Islet of Langerhans (tissue), 1 donor: ENCODE measurements around the gene KCTD17.
"Not testable (repeated sequence)": the region's sequence is repeated elsewhere in the genome, so short reads cannot be mapped to it uniquely, and the experiment has no call there.

ENCODE experiments used
- FAIRE-seq: peaks from one replicate; lab custom pipeline; 2011; peaks lifted over from hg19 to GRCh38; lab: Jason Lieb, UNC

KCTD17 gene

DNA sequence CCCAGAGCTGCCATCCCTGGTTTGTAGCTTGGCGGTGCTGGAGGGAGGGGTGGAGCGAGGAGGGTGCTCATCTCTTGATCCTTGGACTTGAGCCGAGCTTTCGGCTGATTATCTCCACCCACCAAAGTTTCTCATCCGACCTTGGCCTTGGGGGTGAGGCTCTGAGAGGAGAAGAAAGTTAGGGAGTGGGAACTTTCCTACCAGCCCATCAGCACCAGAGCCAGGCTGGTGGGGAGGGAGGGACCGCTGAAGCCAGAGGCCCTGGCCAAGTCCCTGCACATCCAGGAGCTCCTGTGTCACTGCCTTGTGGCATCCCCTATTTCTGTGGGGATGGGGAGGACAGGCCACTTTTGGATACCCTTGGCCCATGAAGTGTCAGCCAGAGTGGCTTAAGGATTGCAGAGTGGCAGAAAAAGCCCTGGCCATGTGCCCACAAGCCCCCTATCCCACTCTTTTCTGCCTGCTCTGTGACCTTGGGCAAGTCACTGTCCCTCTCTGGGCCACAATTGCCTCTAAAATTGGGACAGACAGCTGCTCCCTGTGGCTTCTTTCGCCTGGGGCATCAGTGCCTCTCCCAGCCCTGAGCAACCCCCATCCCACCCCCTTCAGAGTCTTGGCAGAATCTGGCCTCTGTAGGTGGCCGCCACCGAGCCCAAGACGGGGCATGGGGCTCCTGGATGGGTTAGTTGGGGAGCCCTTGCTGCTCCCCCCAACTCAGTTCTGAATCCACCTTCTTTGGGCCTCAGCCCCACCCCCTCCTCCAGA is 10.3 kb downstream of the KCTD17 start:
- FAIRE-seq: no peak

DNA sequence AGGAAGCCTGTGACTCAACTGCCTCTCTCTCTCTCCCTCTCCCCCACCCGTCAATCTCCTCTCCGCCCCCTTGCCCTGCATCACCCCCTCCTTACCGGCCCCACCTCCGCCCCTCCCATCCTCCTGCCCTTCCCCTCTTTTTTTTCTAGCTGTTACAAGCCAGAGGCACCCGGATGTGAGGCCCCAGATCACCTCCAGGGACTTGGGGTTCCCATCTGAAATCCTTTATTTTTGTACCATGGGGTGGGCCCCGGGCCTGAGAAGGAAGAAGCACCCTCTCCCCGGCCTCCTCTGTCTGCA is 10.8 kb downstream of the KCTD17 start:
- no peak for FAIRE-seq

DNA sequence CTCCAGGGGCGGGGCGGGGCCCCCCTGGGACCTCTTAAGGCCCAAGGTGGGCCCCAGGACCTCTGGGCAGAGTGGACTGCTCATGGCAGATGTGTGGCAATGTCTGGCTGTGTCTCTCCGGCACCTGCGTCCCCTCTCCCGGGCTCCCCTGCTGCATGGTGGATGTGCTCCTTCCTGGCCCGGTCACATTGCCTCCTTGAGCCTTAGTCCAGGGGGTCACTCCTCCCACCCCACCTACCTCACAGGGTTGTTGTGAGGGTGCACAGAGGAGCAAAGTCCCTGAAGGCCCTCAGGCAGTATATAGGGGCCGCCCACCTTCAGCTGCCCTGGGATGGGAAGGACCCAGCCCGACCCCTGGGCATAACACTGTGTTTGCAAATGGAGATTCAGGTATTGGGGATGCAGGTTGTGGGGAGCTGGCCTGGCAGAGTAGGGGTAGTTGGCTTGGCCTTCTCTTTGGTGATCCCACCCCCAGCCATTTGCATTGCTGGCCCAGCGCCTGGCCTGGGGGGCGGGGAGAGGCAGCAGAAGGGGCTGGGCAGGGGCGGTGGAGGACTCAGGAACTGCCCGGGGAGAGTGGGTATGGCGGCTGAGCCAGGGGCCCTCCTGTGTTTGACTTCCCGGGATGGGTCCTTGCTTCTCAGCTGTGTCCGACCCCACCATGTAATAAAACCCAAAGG is 11.3 kb downstream of the KCTD17 start:
- FAIRE-seq: no peak

DNA sequence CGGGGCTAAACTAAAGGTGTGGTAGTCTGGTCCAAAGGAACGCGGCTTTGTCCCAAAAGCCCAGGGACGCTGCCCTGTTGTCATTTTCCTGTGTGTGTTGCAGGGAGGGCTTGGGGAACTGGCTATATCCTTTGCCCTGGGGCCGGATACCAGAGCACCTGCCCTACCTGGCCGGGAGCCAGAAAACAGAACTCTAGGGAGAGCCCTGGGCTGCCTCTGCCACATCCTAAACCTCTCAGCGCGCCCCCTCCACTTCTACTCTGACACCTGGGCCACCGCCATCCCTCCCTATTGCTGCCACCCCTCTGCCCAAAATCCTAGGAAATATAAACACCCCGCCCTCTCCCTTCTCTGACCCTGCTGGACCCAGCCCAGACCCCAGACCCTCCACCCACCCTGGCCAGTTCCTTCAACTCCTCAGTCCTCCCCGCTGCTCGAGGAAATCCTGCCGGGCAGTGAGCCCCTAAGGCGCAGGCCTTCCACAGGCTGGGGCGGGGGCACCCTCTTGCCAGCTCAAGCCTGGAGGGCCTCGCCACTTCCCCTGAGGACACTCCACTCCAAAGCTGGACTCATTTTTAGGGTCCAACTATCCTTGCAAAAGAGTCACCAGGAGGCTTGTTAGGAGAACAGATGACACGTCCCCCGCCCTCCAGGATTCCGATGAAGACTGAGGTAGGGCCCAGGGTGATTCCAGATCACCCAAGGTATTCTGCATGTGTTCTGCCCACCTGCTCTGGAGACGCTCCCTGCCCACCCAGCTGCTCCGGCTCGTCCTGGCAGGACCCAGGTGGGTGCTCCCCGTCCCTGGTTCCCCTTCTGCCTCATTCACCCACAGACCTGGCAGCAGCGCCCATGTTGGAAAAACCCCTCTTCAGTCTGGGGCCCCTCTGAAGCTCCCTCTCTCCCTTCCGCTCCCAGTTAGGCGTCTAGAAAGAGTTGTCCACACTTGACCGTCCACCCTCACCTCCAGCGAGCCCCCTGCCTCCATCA is 12.2 kb downstream of the KCTD17 start:
- FAIRE-seq: no peak

DNA sequence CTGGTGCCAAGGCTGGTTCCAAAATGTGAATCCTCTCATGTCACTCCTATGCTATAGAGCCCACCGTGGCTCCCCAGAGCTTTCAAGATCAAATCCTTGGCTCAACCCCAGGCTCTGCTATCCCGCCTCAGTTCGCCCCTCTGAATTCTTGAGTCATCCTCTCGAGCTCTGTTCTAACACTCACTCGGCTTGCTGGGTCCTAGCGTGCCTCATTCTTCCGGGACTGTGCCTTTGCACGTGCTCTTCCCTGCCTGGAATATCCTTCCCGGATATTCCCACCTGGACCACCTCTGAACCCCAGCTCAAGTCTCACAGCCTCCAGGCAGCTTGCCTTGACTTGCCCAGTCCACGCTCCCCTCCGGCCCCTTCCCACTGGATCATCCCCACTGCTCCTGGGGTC is 13.0 kb downstream of the KCTD17 start:
- no peak for FAIRE-seq

DNA sequence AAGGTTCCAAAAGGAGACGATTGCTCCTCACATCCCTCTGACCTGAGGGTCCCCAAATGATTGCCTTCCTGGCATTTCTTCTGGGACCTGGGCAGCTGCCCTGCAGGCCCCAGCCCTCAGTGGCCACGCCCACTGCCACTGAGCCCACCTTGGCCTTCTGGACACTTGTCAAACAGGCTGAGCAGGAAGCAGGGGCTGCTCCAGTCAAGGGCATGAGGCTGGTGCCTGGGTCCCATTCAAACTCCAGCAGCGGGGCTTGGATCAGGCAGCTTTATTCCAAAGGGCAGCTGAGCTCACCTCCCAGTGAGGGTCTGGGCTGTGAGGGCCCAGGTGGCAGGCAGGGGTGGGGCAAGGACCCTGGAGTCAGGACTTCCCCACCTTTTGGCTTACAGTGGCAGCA is 13.6 kb downstream of the KCTD17 start:
- no peak for FAIRE-seq

DNA sequence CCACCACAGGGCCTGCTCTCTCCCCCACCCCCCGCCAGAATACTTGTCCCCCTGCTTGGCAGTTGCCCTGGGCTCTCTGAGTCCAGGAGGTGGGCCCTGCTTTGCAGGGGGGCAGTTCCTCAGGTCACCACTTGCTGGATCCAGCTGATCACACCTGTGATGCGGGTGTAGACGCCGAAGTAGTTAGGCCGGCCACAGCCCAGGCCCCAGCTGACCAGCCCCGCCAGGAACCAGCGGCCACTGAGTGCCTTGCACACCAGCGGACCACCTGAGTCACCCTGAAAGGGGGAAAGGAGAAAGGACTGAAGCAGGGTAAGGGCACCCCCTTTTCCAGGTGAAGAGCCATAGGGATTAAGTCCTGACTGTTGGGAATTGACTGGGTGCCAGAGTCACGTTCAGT is 14.4 kb downstream of the KCTD17 start:
- no peak for FAIRE-seq

DNA sequence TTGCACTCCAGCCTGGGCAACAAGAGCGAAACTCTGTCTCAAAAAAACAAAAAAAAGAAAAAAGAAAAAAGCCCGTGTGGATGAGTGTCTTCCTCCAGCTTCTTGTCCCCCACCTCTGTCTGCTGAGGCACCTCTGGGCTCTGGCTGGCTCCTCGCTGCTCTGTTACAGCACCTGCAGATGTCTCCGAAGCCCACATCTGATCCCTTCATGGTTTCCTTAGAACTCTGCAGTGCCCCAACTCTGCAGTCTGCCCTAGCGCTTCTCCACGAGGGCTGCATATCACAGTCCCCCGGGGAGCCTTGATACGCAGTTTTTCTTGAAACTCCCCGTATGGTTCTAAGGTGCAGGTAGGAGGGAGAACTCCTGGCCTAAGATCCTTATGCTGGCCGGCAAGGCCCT is 15.9 kb downstream of the KCTD17 start:
- FAIRE-seq: no peak

DNA sequence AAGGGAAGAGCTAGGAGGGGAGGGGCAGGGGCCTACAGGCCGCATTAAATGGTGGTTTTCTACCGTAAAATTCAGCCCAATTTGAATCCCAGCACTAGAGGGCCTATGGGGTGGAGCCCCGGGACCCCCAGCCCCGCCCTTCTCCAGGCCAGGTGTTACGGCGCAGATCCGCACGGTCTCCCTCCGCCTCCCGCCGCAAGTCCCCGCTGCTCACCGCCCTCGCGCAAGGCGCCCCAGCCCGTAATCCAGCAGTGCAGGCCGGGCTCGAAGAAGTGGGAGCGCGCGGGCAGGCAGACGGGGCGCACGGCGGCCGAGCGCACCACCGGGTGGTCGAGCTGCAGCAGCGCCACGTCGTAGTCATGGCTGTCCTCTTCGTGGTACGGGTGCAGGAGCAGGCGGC is 17.3 kb downstream of the KCTD17 start:
- no peak for FAIRE-seq

DNA sequence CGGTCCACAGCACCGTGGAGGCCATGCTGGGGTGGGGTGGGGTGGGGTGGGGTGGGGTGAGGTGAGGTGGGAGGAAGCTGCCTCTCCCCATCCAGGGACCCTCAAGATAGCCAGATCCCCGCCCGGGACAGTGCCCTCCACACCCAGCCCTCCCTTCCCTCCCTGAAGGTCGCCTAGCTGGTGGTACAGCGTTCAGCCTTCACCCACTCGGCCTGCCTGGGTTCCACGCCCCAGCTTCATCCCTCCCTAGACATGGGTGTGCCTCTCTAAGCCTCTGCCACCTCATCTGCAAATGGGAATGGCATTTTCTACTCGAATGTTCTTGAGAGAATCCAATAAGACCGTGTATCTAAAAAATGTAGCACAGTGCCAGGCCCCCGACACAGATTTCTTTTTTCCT is 17.8 kb downstream of the KCTD17 start:
- FAIRE-seq: no peak

DNA sequence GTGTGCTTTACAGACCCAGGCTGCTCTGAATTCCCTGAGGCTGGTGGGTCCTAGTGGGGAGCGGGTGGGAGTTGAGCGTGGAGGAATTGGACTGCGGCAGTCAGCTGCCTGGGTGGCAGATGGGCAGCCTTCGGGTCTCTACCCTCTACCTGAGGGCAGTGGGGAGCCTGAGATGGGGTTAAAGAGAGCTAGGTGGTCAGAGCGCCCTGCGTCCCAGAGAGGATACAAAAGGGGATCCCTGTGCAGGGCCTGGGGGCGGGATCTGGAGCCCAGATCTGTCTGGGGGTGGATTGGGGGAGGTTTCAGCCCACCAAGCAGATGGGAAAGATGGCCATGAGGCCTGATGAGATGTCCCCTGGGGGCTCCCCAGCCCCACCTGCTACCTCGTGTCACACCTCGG is 18.2 kb downstream of the KCTD17 start:
- FAIRE-seq: no peak

DNA sequence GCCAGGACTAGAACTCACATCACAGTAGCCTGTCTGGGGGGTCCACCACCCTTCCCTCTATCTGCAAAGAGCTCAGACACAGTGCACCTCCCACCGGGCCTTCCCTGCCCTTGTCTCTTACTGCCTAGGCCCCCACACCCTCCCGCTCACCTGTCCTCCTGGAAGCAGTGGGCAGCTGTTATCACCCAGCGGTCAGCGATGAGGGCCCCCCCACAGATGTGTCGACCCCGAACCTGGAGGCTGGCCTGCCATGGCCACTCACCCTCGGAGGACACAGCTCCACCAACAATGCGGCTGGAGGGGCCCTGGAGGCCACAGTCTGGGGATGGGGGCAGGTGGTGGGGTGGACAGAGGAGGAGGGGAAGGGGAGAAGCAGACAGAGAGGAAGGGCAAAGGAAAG is 18.8 kb downstream of the KCTD17 start:
- no peak for FAIRE-seq

DNA sequence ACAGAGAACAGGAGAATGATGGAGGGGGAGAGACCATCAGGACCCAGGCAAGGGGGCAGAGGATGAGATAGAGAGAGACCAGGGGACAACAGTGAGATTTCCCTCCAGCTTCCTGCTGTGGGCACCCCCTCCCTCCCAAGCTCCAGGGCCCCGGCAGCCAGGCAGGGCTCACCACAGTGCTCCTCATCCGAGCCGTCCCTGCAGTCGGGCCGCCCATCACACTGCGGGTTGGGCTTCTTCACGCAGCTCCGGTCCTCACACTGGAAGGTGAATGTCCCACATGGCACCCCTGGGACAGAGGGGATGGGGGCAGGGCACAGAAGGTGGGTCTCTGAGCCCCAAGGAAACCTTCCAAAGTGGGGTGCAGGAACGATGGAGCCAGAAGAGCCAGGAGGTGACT is 19.2 kb downstream of the KCTD17 start:
- FAIRE-seq: no peak

DNA sequence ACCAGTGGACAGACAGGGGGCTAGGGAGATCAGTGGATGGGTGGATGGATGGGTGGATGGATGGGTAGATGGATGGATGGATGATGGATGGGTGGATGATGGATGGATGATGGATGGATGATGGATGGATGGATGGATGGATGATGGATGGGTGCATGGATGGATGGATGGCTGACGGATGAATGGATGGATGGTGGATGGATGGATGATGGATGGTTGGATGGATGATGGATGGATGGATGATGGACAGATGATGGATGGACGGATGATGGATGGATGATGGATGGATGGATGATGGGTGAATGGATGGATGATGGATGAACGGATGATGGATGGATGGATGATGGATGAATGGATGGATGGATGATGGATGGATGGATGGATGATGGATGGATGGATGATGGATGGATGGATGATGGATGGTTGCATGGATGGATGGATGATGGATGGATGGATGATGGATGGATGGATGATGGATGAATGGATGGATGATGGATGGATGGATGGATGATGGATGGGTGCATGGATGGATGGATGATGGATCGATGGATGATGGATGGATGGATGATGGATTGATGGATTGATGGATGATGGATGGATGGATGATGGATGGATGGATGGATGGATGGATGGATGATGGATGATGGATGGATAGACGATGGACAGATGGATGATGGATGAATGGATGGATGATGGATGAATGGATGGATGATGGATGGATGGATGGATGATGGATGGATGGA is 20.5 kb downstream of the KCTD17 start:
- not testable (repeated sequence) for FAIRE-seq

DNA sequence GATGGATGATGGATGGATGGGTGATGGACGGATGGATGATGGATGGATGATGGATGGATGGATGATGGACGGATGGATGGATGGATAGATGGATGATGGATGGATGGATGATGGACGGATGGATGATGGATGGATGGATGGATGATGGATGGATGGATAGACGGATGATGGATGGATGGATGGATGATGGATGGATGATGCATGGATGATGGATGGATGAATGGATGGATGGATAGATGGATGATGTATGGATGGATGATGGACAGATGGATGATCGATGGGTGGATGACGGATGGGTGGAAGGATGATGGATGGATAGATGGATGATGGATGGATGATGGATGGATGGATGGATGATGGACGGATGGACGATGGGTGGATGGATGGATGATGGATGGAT is 21.1 kb downstream of the KCTD17 start:
- no peak for FAIRE-seq

DNA sequence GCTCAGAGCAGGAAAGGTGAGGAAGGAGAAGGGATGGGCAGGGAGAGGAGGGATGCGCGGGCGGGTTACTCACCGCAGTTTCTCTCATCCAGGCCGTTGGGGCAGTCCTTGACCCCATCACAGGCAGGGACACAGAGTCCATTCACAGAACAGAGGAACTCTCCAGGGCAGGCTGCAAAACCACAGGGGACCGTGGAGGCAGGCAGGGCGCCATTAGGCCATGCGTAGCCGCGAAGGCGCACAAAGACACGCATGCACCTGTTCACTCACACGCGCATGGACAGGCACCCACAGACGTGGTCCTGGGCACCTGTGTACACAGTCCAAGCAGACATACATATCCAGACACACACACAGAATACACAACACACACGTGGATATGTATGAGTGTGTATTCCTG is 23.0 kb downstream of the KCTD17 start:
- no peak for FAIRE-seq

DNA sequence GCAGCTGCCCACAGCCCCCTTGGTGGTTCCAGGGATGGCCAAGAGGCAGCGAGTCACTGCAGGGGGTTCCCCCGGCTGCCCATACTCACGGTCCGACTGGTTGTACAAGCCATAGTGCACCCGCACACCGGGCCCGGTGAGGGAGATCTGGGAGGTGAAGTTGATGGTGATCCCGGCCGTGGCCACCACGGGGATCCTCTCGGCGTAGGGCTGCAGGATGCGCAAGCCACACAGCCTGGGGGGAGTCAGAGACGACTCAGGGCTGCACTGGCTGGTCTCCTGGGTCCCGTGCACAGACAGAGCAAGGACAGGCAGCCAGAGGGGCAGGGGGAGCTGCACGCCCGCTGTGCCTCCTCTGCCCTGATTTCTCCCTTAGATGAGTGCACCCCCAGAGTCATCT is 23.5 kb downstream of the KCTD17 start:
- FAIRE-seq: no peak

DNA sequence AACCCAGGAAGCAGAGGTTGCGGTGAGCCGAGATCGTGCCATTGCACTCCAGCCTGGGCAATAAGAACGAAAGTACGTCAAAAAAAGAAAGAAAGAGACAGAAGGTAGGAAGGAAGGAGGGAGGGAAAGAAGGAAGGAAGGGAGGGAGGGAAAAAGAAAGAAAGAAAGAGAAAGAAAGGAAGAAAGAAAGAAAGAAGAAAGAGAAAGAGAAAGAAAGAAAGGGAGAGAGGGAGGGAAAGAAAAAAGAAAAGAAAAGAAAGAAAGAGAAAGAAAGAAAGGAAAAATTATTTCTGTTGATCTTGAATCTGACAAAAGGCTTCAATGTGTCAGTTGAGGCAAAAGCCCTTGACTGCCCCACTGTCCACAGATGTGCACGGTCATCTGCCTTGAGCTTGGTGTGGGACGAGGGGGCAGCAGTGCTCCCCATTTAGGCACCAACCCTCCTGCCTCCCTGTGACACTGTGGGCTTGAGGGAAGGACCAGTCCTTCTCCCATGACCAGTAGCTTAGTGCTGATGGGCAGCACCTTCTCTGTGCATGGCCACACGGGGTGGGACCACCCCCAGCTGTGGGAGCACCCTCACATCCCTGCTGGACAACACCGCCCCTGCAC is 24.4 kb downstream of the KCTD17 start:
- FAIRE-seq: no peak

DNA sequence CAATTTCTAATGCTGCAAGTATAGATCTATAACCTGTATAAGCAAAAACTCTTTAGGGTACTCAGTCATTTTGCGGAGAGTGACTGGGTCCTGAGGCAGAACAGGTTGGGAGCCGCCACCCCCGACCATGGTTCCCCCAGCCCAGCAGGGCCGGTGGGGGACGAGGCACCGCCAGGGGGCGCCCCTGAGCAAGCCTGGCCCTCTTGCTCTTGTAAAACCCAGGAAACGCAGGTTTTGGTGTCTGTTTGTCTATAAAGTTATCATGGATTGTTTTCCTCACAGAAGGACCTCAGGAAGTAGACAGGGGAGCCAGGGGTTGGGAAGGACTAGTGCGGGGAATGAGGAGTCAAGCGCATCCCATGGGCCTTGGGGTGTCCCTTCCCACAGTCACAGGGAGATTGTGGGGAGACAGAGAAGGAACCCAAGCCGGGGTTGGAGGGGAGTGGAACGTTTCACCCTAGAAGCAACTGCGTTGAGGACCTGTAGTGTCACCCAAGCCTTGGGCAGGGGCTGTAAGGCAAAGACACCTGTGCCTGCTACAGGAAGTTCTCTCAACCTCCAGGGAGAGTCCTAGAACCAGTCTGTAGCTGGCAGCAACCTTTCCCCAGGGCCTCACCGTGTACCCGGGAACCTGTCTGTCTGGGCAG is 26.4 kb downstream of the KCTD17 start:
- FAIRE-seq: no peak

DNA sequence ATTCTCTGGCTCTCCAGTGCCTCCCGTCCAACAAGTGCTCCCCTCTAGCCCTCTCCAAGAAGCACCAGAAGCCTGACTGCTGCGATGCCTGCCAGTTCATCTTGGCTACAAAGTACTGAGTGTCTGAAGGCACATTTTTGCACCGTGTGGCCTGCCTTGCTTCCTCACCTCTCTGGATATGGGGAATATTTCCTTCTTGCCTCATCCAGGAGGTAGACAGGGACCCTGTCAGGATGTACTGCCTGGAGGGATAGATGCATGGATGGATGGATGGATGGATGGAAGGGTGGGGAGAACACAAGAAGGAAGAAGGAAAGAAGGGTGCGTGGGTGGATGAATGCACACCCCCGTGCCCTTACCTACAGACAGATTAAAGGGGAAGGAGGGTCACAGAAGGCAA is 27.6 kb downstream of the KCTD17 start:
- FAIRE-seq: no peak

DNA sequence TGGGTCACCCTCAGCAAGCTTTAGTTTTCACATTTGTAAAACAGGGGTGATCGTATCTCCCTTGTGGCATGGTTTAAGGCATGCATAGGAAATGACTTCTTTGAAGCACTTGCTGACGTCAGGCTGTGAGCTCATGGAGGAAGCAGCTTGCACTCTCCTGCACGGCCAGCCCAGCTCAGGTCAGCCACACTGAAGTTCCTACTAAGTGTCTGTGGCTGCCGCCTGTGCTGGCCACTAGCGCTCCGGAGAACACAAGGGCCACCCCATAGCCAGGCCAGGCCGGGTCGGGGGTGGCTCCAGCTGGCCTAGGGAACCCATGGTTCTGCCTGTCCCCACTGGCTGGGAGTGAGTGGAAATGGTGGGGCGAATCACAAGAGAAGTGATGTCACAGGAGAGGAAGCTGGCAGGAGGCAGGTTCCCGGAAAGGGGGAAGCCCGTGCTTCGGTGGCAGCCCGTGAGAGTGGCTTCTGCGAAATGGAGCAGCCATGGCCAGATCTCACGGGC is 28.2 kb downstream of the KCTD17 start:
- FAIRE-seq: no peak
